ENCODE measurements around the gene SEMA4D.

Gene SEMA4D

GRCh38 chr9:89325733-89326132 is 172.2 kb downstream of the SEMA4D start:
- H2BK12ac ChIP-seq (ENCODE audit: low read length), result no peak overlapping the region
- no peaks in the 10 kb centered on the region for H3K4me1 ChIP-seq (ENCODE audit: control insufficient read depth in 2 of 2, insufficient read depth in 1 of 2, low read depth in 1 of 2, low read length in 2 of 2)
- H3K79me1 ChIP-seq (ENCODE audit: low read depth, low read length), result peaks cover 3% of the 10 kb centered on the region
- H3K18ac ChIP-seq (ENCODE audit: low read length), result no peak overlapping the region
- H3K4me2 ChIP-seq (ENCODE audit: insufficient read depth, low read length, poor library complexity, severe bottlenecking), result no peak overlapping the region
- H3K27ac ChIP-seq (replicated peaks; ENCODE audit: low read length), result no peak overlapping the region
- H3K14ac ChIP-seq (ENCODE audit: low read length), result no peak overlapping the region
- no peaks in the 10 kb centered on the region for H3K27me3 ChIP-seq (ENCODE audit: control insufficient read depth in 3 of 3, insufficient read depth in 3 of 3, low read depth in 1 of 3, low read length in 3 of 3)
- no peak overlapping the region for H3K9ac ChIP-seq (ENCODE audit: low read depth, low read length, poor library complexity)
- no peak overlapping the region for H2AK5ac ChIP-seq (ENCODE audit: low read depth, low read length)
- no peak overlapping the region for H2BK5ac ChIP-seq (ENCODE audit: low read length)
- H3K23ac ChIP-seq (ENCODE audit: low read depth, low read length, poor library complexity), result no peak overlapping the region
- DNase-seq (ENCODE audit: low spot score), result no peak
- H3K9me3 ChIP-seq (replicated peaks in 1 of 2; ENCODE audit: control insufficient read depth in 2 of 2, insufficient read depth in 1 of 2, low read depth in 1 of 2, low read length in 2 of 2), result no peaks in the 10 kb centered on the region
- no peak overlapping the region for H2AFZ ChIP-seq (ENCODE audit: low read length)
- H4K8ac ChIP-seq (ENCODE audit: low read depth, low read length), result no peak overlapping the region
- no peak overlapping the region for H3K4me3 ChIP-seq (ENCODE audit: low read length in 2 of 2)
- H4K91ac ChIP-seq (ENCODE audit: low read depth, low read length, poor library complexity), result no peak overlapping the region
- no peak overlapping the region for H2BK15ac ChIP-seq (ENCODE audit: low read length)
- WGBS, 2 donors (ENCODE audit: extremely low coverage in 2 of 2, insufficient read length in 2 of 2, insufficient replicate concordance in 1 of 2), result no CpG with 5 or more reads among the region's 3 CpGs
- no peak overlapping the region for H2BK120ac ChIP-seq (ENCODE audit: low read depth, low read length)
- H3K4ac ChIP-seq (ENCODE audit: low read length), result no peak overlapping the region
- peaks cover 27 to 90% of the 10 kb centered on the region in 2 donors for H3K36me3 ChIP-seq (replicated peaks in 1 of 2; ENCODE audit: control insufficient read depth in 2 of 2, insufficient read depth in 2 of 2, low read length in 2 of 2)

- H4K8ac ChIP-seq (ENCODE audit: low read depth, low read length), result no peak overlapping the region
- no CpG with 5 or more reads among the region's 4 CpGs for WGBS, 2 donors (ENCODE audit: extremely low coverage in 2 of 2, insufficient read length in 2 of 2, insufficient replicate concordance in 1 of 2)
- no peak overlapping the region for H2BK12ac ChIP-seq (ENCODE audit: low read length)
Observed at GRCh38 chr9:89323390-89323789, 174.5 kb downstream of the SEMA4D start.

GRCh38 chr9:89319015-89319905 is 178.7 kb downstream of the SEMA4D start:
- no peak overlapping the region for H4K8ac ChIP-seq (ENCODE audit: low read depth, low read length)
- no peak overlapping the region for H3K23ac ChIP-seq (ENCODE audit: low read depth, low read length, poor library complexity)
- H2AK5ac ChIP-seq (ENCODE audit: low read depth, low read length), result no peak overlapping the region
- peak overlapping the region; percentile 4 for H3K9ac ChIP-seq (ENCODE audit: low read depth, low read length, poor library complexity)
- H4K91ac ChIP-seq (ENCODE audit: low read depth, low read length, poor library complexity), result no peak overlapping the region
- no peak overlapping the region for H3K18ac ChIP-seq (ENCODE audit: low read length)
- H2BK15ac ChIP-seq (ENCODE audit: low read length), result no peak overlapping the region
- peak overlapping the region; percentile 19 for H3K4me2 ChIP-seq (ENCODE audit: insufficient read depth, low read length, poor library complexity, severe bottlenecking)
- H3K36me3 ChIP-seq (replicated peaks in 1 of 2; ENCODE audit: control insufficient read depth in 2 of 2, insufficient read depth in 2 of 2, low read length in 2 of 2), result peaks cover 15 to 79% of the 10 kb centered on the region in 2 donors
- H2BK5ac ChIP-seq (ENCODE audit: low read length), result no peak overlapping the region
- H3K4me3 ChIP-seq (ENCODE audit: low read length in 2 of 2), result peak overlapping the region; percentile 72 to 92
- no peak overlapping the region for H2BK120ac ChIP-seq (ENCODE audit: low read depth, low read length)
- H3K9me3 ChIP-seq (replicated peaks in 1 of 2; ENCODE audit: control insufficient read depth in 2 of 2, insufficient read depth in 1 of 2, low read depth in 1 of 2, low read length in 2 of 2), result no peaks in the 10 kb centered on the region
- peak overlapping the region; percentile 93 for H2AFZ ChIP-seq (ENCODE audit: low read length)
- H3K27ac ChIP-seq (replicated peaks; ENCODE audit: low read length), result peak overlapping the region; percentile 99
- H2BK12ac ChIP-seq (ENCODE audit: low read length), result no peak overlapping the region
- H3K4ac ChIP-seq (ENCODE audit: low read length), result no peak overlapping the region
- H3K14ac ChIP-seq (ENCODE audit: low read length), result no peak overlapping the region
- peaks cover 5 to 20% of the 10 kb centered on the region in 2 donors for H3K4me1 ChIP-seq (ENCODE audit: control insufficient read depth in 2 of 2, insufficient read depth in 1 of 2, low read depth in 1 of 2, low read length in 2 of 2)
- H3K79me1 ChIP-seq (ENCODE audit: low read depth, low read length), result peaks cover 3% of the 10 kb centered on the region
- DNase-seq (ENCODE audit: low spot score), result no peak
- H3K27me3 ChIP-seq (ENCODE audit: control insufficient read depth in 3 of 3, insufficient read depth in 3 of 3, low read depth in 1 of 3, low read length in 3 of 3), result no peaks in the 10 kb centered on the region
- WGBS, 2 donors (ENCODE audit: extremely low coverage in 2 of 2, insufficient read length in 2 of 2, insufficient replicate concordance in 1 of 2), result no CpG with 5 or more reads among the region's 13 CpGs

More at GRCh38 chr9:89323390-89323789, 174.5 kb downstream of the SEMA4D start:
- no peak overlapping the region for H2BK15ac ChIP-seq (ENCODE audit: low read length)
- H3K4me2 ChIP-seq (ENCODE audit: insufficient read depth, low read length, poor library complexity, severe bottlenecking), result no peak overlapping the region
- H2AFZ ChIP-seq (ENCODE audit: low read length), result no peak overlapping the region
- no peak overlapping the region for H3K9ac ChIP-seq (ENCODE audit: low read depth, low read length, poor library complexity)
- no peak overlapping the region for H2AK5ac ChIP-seq (ENCODE audit: low read depth, low read length)
- no peaks in the 10 kb centered on the region for H3K27me3 ChIP-seq (ENCODE audit: control insufficient read depth in 3 of 3, insufficient read depth in 3 of 3, low read depth in 1 of 3, low read length in 3 of 3)
- no peak for DNase-seq (ENCODE audit: low spot score)
- peaks cover 3% of the 10 kb centered on the region for H3K79me1 ChIP-seq (ENCODE audit: low read depth, low read length)
- no peaks in the 10 kb centered on the region for H3K9me3 ChIP-seq (replicated peaks in 1 of 2; ENCODE audit: control insufficient read depth in 2 of 2, insufficient read depth in 1 of 2, low read depth in 1 of 2, low read length in 2 of 2)
- no peak overlapping the region for H3K4ac ChIP-seq (ENCODE audit: low read length)
- no peak overlapping the region for H4K91ac ChIP-seq (ENCODE audit: low read depth, low read length, poor library complexity)
- peaks cover 5% of the 10 kb centered on the region in 2 donors for H3K4me1 ChIP-seq (ENCODE audit: control insufficient read depth in 2 of 2, insufficient read depth in 1 of 2, low read depth in 1 of 2, low read length in 2 of 2)
- no peak overlapping the region for H3K23ac ChIP-seq (ENCODE audit: low read depth, low read length, poor library complexity)
- no peak overlapping the region for H3K18ac ChIP-seq (ENCODE audit: low read length)
- H2BK120ac ChIP-seq (ENCODE audit: low read depth, low read length), result no peak overlapping the region
- H3K36me3 ChIP-seq (replicated peaks in 1 of 2; ENCODE audit: control insufficient read depth in 2 of 2, insufficient read depth in 2 of 2, low read length in 2 of 2), result peaks cover 20 to 79% of the 10 kb centered on the region in 2 donors
- H3K4me3 ChIP-seq (ENCODE audit: low read length in 2 of 2), result no peak overlapping the region
- no peak overlapping the region for H2BK5ac ChIP-seq (ENCODE audit: low read length)
- H3K14ac ChIP-seq (ENCODE audit: low read length), result no peak overlapping the region
- no peak overlapping the region for H3K27ac ChIP-seq (replicated peaks; ENCODE audit: low read length)

Data from neuronal stem cell (in vitro differentiated cells).